ENCODE results near the gene HOXD3.

- TF ChIP-seq POLR2A (IDR thresholded peaks at IDR 0.05; ENCODE audit: low read depth) (no peak), CTCF (IDR thresholded peaks at IDR 0.05) (no peak), EP300 (IDR thresholded peaks at IDR 0.05) (no peak), POLR2AphosphoS5 (IDR thresholded peaks at IDR 0.05) (no peak)
These were observed 31.4 kb upstream of the HOXD3 start for GRCh38 chr2:176125772-176126054.
